Astrocyte (in vitro differentiated cells and primary cell): ENCODE results near the gene ATG12.

ENCODE experiments used
- EZH2 ChIP-seq: IDR thresholded peaks from 2 replicates; pipeline ENCODE4 v1.6.1; 2012; ENCODE audit warnings: mild to moderate bottlenecking, low read length, inconsistent platforms; ENCODE audit not compliant: insufficient read depth
- TF ChIP-seq, protein P1 (sequence below): IDR thresholded peaks from 2 replicates; pipeline ENCODE4 v1.5.1; 2011; ENCODE audit warnings: low read depth, mild to moderate bottlenecking, inconsistent platforms, low read length, moderate library complexity; ENCODE audit not compliant: insufficient read depth

DNA sequence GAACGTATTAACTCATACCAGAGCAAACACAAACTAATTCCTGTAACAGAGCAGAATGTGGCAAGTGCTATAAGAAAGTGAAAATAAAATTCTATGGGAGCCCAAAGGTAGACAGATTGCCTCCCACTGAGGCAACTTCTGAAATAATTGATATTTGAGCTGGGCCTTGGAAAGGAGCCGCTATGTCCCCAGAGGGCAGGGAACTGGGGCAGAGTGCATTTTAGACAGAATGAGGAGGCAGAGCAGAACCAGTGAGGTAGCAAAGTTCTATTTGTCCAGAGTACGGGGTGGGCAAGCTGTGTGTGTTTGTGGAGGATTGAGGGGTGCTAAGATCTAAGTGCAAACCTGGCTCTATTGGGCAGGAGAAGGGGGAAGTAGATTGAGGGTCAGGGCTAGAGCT is 44.7 kb downstream of the ATG12 start:
- TF ChIP-seq, protein P1, sequence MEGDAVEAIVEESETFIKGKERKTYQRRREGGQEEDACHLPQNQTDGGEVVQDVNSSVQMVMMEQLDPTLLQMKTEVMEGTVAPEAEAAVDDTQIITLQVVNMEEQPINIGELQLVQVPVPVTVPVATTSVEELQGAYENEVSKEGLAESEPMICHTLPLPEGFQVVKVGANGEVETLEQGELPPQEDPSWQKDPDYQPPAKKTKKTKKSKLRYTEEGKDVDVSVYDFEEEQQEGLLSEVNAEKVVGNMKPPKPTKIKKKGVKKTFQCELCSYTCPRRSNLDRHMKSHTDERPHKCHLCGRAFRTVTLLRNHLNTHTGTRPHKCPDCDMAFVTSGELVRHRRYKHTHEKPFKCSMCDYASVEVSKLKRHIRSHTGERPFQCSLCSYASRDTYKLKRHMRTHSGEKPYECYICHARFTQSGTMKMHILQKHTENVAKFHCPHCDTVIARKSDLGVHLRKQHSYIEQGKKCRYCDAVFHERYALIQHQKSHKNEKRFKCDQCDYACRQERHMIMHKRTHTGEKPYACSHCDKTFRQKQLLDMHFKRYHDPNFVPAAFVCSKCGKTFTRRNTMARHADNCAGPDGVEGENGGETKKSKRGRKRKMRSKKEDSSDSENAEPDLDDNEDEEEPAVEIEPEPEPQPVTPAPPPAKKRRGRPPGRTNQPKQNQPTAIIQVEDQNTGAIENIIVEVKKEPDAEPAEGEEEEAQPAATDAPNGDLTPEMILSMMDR: no peak
- TF ChIP-seq EZH2: no peak
